HepG2 (cell line): Measurements from ENCODE around the gene CEBPZOS. TPM values are rescaled to one million over a fixed set of nuclear protein-coding genes. Genes with fewer than 3 reads are reported as not detected.

Experiments used
- AHR ChIP-seq: IDR thresholded peaks from 2 replicates; pipeline ENCODE4 v1.6.1; 2018; ENCODE audit warnings: missing genetic modification reagents, missing compliant biosample characterization
- CCDC6 ChIP-seq: sonication (generic); formaldehyde crosslinking; IDR thresholded peaks from 2 replicates; pipeline ENCODE4 v1.8.1; 2022; ENCODE audit warnings: mild to moderate bottlenecking, missing genetic modification reagents, moderate library complexity
- CEBPB ChIP-seq: IDR thresholded peaks from 2 replicates; pipeline ENCODE4 v1.6.1; 2011; ENCODE audit warnings: low read depth, low read length, improper control_type of control experiment, borderline replicate concordance
- ELF4 ChIP-seq: sonication (generic); formaldehyde crosslinking; IDR thresholded peaks from 2 replicates; pipeline ENCODE4 v1.5.0; 2020; ENCODE audit warnings: missing genetic modification reagents, mild to moderate bottlenecking, moderate library complexity, borderline replicate concordance
- GABPB1 ChIP-seq: IDR thresholded peaks from 2 replicates; pipeline ENCODE4 v1.6.1; 2016; ENCODE audit warnings: mild to moderate bottlenecking, missing genetic modification reagents, moderate library complexity, missing compliant biosample characterization
- KDM5A ChIP-seq: fragments of 200-600 bp; sonication (generic); IDR thresholded peaks from 2 replicates; pipeline ENCODE4 v1.7.0; 2018; ENCODE audit warnings: antibody characterized with exemption, mild to moderate bottlenecking, low read length, borderline replicate concordance
- KLF12 ChIP-seq: sonication (generic); formaldehyde crosslinking; IDR thresholded peaks from 2 replicates; pipeline ENCODE4 v1.4.0; 2020; ENCODE audit warnings: missing genetic modification reagents, borderline replicate concordance
- NFIB ChIP-seq: sonication (generic); formaldehyde crosslinking; IDR thresholded peaks from 2 replicates; pipeline ENCODE4 v1.9.0; 2021; ENCODE audit warnings: missing genetic modification reagents, mild to moderate bottlenecking, borderline replicate concordance
- PAX8 ChIP-seq: sonication (generic); formaldehyde crosslinking; IDR thresholded peaks from 2 replicates; pipeline ENCODE4 v1.8.0; 2022; ENCODE audit warnings: mild to moderate bottlenecking, missing genetic modification reagents, borderline replicate concordance
- PHF8 ChIP-seq: sonication (generic); formaldehyde crosslinking; IDR thresholded peaks from 2 replicates; pipeline ENCODE4 v1.5.0; 2020; ENCODE audit warnings: missing genetic modification reagents
- POLR2G ChIP-seq: fragments of 200-400 bp; formaldehyde crosslinking; IDR thresholded peaks from 2 replicates; pipeline ENCODE4 v1.6.1; 2018; ENCODE audit warnings: mild to moderate bottlenecking, low read depth, low read length, moderate library complexity
- RAD51 ChIP-seq: fragments of 450-650 bp; IDR thresholded peaks from 2 replicates; pipeline ENCODE4 v1.6.1; 2016; ENCODE audit warnings: borderline replicate concordance
- SIX4 ChIP-seq: sonication (generic); formaldehyde crosslinking; IDR thresholded peaks from 2 replicates; pipeline ENCODE4 v1.4.0; 2020; ENCODE audit warnings: missing genetic modification reagents
- ZFX ChIP-seq: sonication (generic); formaldehyde crosslinking; IDR thresholded peaks from 2 replicates; pipeline ENCODE4 v1.4.0; 2020; ENCODE audit warnings: mild to moderate bottlenecking, low read depth, missing genetic modification reagents, moderate library complexity
- ZFY ChIP-seq: sonication (generic); formaldehyde crosslinking; IDR thresholded peaks from 2 replicates; pipeline ENCODE4 v1.4.0; 2020; ENCODE audit warnings: missing genetic modification reagents
- ZMAT3 ChIP-seq: sonication (generic); formaldehyde crosslinking; conservative IDR thresholded peaks from 2 replicates; pipeline ENCODE4 v1.7.0; 2021; ENCODE audit warnings: missing genetic modification reagents
- ZNF329 ChIP-seq: sonication (generic); formaldehyde crosslinking; IDR thresholded peaks from 2 replicates; pipeline ENCODE4 v1.9.0; 2021; ENCODE audit warnings: low read depth, mild to moderate bottlenecking, missing genetic modification reagents
- ZNF614 ChIP-seq: IDR thresholded peaks from 2 replicates; pipeline ENCODE4 v1.6.1; 2018; ENCODE audit warnings: missing biosample characterization, missing genetic modification reagents, inconsistent platforms, borderline replicate concordance
- ZNF619 ChIP-seq: sonication (generic); formaldehyde crosslinking; IDR thresholded peaks from 2 replicates; pipeline ENCODE4 v1.4.0; 2020; ENCODE audit warnings: mild to moderate bottlenecking, missing genetic modification reagents
- ZNF772 ChIP-seq: sonication (generic); formaldehyde crosslinking; IDR thresholded peaks from 2 replicates; pipeline ENCODE4 v1.5.0; 2020; ENCODE audit warnings: mild to moderate bottlenecking, missing genetic modification reagents
- polyA plus RNA-seq, 8 experiments: library from polyadenylated mRNA; depleted of rRNA in 3 of 8; stranded (reverse) in 7 of 8; unstranded in 1 of 8; fragments of >200 nt; fragmentation: Illumina TruSeq in 4 of 8; extraction: Trizol in 4 of 8; gene quantifications; 2 replicates each; pipeline versions ENCODE4 v1.2.1 to v1.2.3, GENCODE V29; 2011 to 2016; ENCODE audit warnings: low read depth in 4 of 8, missing spikeins in 1 of 8, mixed read lengths in 1 of 8; ENCODE audit not compliant: insufficient read depth in 1 of 8
- total RNA-seq, 5 experiments: library from RNA; depleted of rRNA; stranded (reverse); fragments of >200 nt; fragmentation: Illumina TruSeq; extraction: Trizol; gene quantifications; 2 replicates each; pipeline ENCODE4 v1.2.3, GENCODE V29; 2016; ENCODE audit warnings: low read depth in 1 of 5
- TF ChIP-seq, protein P1 (sequence below): sonication (generic); formaldehyde crosslinking; IDR thresholded peaks from 2 replicates; pipeline ENCODE4 v1.4.0; 2020; ENCODE audit warnings: mild to moderate bottlenecking, low read depth, missing genetic modification reagents
- TF ChIP-seq, protein P2 (sequence below): sonication (generic); formaldehyde crosslinking; IDR thresholded peaks from 2 replicates; pipeline ENCODE4 v1.8.1; 2023; ENCODE audit warnings: mild to moderate bottlenecking, inconsistent platforms, moderate library complexity, missing genetic modification reagents, borderline replicate concordance
- TF ChIP-seq, protein P3 (sequence below): sonication (generic); formaldehyde crosslinking; IDR thresholded peaks from 2 replicates; pipeline ENCODE4 v1.4.0; 2020; ENCODE audit warnings: missing genetic modification reagents

The CEBPZOS gene
- total and polyA plus RNA-seq, 2 of the 13 experiments (the other 11 are each of a cell fraction or from before 2014, with no cell fraction given) = 18.6 to 44.7 TPM

DNA sequence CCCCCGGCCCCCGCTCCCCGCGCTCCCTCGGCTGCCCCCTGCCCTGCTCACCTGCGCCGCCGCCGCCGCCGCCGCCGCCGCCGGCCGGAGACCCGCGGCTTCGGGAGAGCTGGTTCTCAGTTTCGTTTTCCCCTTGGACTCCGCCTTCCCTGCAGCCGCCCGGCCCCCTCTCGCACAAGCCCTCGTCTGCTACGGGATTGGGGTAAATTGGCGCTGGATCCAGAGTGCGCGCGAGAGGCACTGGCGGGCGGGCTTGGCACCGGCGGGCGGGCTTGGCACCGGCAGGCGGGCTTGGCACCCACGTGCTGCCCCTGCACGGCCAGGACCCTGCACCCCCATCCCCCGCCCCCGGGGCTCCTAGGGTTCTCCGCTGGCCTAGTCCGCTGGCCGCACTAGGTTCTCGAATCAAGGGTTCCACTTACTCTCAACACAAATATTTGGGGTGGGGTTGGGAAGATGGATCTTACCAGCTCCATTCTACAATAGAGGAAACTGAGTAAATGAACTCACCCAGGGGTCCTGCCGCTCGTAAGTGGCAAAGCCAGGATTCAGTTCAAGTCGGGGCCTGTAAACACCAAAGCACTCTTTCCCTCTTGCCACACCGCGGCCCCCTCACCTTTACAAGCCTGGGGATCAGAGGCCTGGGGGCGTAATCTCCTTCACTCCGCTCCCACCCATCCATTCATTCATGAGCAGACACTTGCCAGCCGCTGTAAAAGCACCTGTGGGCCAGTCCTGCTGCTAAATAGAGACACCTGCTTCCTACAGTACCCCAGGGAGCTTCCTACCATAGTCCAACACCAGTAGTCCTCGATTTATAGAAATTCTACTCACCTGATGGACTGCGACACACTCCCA, 39.2 kb upstream of the CEBPZOS start, which contains the start of gene EIF2AK2 (continued):
- TF ChIP-seq, protein P1, sequence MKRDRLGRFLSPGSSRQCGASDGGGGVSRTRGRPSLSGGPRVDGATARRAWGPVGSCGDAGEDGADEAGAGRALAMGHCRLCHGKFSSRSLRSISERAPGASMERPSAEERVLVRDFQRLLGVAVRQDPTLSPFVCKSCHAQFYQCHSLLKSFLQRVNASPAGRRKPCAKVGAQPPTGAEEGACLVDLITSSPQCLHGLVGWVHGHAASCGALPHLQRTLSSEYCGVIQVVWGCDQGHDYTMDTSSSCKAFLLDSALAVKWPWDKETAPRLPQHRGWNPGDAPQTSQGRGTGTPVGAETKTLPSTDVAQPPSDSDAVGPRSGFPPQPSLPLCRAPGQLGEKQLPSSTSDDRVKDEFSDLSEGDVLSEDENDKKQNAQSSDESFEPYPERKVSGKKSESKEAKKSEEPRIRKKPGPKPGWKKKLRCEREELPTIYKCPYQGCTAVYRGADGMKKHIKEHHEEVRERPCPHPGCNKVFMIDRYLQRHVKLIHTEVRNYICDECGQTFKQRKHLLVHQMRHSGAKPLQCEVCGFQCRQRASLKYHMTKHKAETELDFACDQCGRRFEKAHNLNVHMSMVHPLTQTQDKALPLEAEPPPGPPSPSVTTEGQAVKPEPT (CRISPR knock-in tag) = peak; percentile 82; the same call in 1 of the 2 replicates
- TF ChIP-seq, protein P2, sequence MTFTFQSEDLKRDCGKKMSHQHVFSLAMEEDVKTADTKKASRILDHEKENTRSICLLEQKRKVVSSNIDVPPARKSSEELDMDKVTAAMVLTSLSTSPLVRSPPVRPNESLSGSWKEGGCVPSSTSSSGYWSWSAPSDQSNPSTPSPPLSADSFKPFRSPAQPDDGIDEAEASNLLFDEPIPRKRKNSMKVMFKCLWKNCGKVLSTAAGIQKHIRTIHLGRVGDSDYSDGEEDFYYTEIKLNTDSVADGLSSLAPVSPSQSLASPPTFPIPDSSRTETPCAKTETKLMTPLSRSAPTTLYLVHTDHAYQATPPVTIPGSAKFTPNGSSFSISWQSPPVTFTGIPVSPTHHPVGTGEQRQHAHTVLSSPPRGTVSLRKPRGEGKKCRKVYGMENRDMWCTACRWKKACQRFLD (CRISPR knock-in tag) = peak; percentile 28; the same call in 1 of the 2 replicates
- TF ChIP-seq ZNF619 (CRISPR knock-in tag) (no peak), ZFY (CRISPR knock-in tag) (peak; percentile 81), GABPB1 (peak; percentile 70; the same call in 1 of the 2 replicates), ELF4 (CRISPR knock-in tag) (no peak), ZFX (peak; percentile 86), SIX4 (CRISPR knock-in tag) (0 out of 2 replicates have a peak, but pooled peaks have one; percentile 5), AHR (CRISPR knock-in tag) (peak; percentile 77; the same call in 1 of the 2 replicates), KDM5A (no peak; the same call in 1 of the 2 replicates), POLR2G (peak; percentile 81), CEBPB (no peak), ZNF614 (peak; percentile 39; the same call in 1 of the 2 replicates), KLF12 (CRISPR knock-in tag) (peak; percentile 29; the same call in 1 of the 2 replicates), ZMAT3 (CRISPR knock-in tag) (0 out of 2 replicates have a peak, but pooled peaks have one; percentile 37), ZNF329 (peak; percentile 49; the same call in 1 of the 2 replicates), RAD51 (no peak), PAX8 (CRISPR knock-in tag) (peak; percentile 95; the same call in 1 of the 2 replicates), CCDC6 (CRISPR knock-in tag) (peak; percentile 18; the same call in 1 of the 2 replicates), PHF8 (CRISPR knock-in tag) (peak; percentile 90), NFIB (CRISPR knock-in tag) (no peak), ZNF772 (CRISPR knock-in tag) (no peak)
- TF ChIP-seq, protein P3, sequence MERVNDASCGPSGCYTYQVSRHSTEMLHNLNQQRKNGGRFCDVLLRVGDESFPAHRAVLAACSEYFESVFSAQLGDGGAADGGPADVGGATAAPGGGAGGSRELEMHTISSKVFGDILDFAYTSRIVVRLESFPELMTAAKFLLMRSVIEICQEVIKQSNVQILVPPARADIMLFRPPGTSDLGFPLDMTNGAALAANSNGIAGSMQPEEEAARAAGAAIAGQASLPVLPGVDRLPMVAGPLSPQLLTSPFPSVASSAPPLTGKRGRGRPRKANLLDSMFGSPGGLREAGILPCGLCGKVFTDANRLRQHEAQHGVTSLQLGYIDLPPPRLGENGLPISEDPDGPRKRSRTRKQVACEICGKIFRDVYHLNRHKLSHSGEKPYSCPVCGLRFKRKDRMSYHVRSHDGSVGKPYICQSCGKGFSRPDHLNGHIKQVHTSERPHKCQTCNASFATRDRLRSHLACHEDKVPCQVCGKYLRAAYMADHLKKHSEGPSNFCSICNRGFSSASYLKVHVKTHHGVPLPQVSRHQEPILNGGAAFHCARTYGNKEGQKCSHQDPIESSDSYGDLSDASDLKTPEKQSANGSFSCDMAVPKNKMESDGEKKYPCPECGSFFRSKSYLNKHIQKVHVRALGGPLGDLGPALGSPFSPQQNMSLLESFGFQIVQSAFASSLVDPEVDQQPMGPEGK (CRISPR knock-in tag) = peak; percentile 59
